T-helper 1 cell (primary cell): Measurements from ENCODE around the gene SEC14L2.
"Not testable (repeated sequence)": the region's sequence is repeated elsewhere in the genome, so short reads cannot be mapped to it uniquely, and the experiment has no call there.

Experiments
- DNase-seq, 5 donors: peaks; one replicate each; pipeline ENCODE4 v3.0.0-alpha.2; 2012 to 2020

SEC14L2 gene

GRCh38 chr22:30380011-30380410 lies 16.8 kb upstream of the SEC14L2 start:
- DNase-seq: no peak

GRCh38 chr22:30381264-30381663 lies 15.6 kb upstream of the SEC14L2 start:
- DNase-seq: no peak

GRCh38 chr22:30382340-30382739 lies 14.5 kb upstream of the SEC14L2 start:
- no peak for DNase-seq

GRCh38 chr22:30383061-30383460 lies 13.8 kb upstream of the SEC14L2 start:
- no peak for DNase-seq

- no peak for DNase-seq
These were observed 10.9 kb upstream of the SEC14L2 start for GRCh38 chr22:30385942-30386341.

- no peak for DNase-seq
These were observed 10.2 kb upstream of the SEC14L2 start for GRCh38 chr22:30386608-30386959.

- DNase-seq: peak; percentile 64 to 81 (median 67)
These were observed 9.6 kb upstream of the SEC14L2 start, which contains the start of gene RNF215 for GRCh38 chr22:30386960-30387827. RNF215 (minus strand) TSS chr22:30387411; CDS start chr22:30387313, 98 bp downstream.

GRCh38 chr22:30390974-30391691 lies 5.7 kb upstream of the SEC14L2 start:
- peak; percentile 48 to 79 (median 69) for DNase-seq

GRCh38 chr22:30392661-30393321 lies 4.0 kb upstream of the SEC14L2 start:
- DNase-seq: no peak

- DNase-seq: no peak
These were observed 3.5 kb upstream of the SEC14L2 start for GRCh38 chr22:30393322-30393680.

GRCh38 chr22:30393885-30394284 lies 2.9 kb upstream of the SEC14L2 start:
- DNase-seq: no peak

- DNase-seq: no peak
These were observed 1.1 kb downstream of the SEC14L2 start for GRCh38 chr22:30397656-30398635.

- no peak for DNase-seq
These were observed 2.2 kb downstream of the SEC14L2 start for GRCh38 chr22:30398685-30399680.

- DNase-seq: no peak
These were observed 2.9 kb downstream of the SEC14L2 start for GRCh38 chr22:30399718-30400117.

- DNase-seq: no peak
These were observed 3.3 kb downstream of the SEC14L2 start for GRCh38 chr22:30400159-30400558.

GRCh38 chr22:30401024-30401423 lies 4.2 kb downstream of the SEC14L2 start:
- DNase-seq: not testable (repeated sequence)

- DNase-seq: no peak
These were observed 5.4 kb downstream of the SEC14L2 start for GRCh38 chr22:30402028-30402765.

- DNase-seq: not testable (repeated sequence)
These were observed 5.9 kb downstream of the SEC14L2 start for GRCh38 chr22:30402766-30403104.

GRCh38 chr22:30404307-30404706 lies 7.5 kb downstream of the SEC14L2 start:
- DNase-seq: no peak

GRCh38 chr22:30405731-30406130 lies 8.9 kb downstream of the SEC14L2 start:
- no peak for DNase-seq
